ENCODE data around the gene RAPGEF3.

RAPGEF3 gene

GRCh38 chr12:47769234-47770085, 10.8 kb upstream of the RAPGEF3 start:
- peaks cover 30% of the 10 kb centered on the region for H3K4me1 ChIP-seq (ENCODE audit: insufficient read depth, low read length)
- no peaks in the 10 kb centered on the region for H3K9me3 ChIP-seq (ENCODE audit: low read length)
- no peaks in the 10 kb centered on the region for H3K36me3 ChIP-seq (ENCODE audit: insufficient read depth, low read length)
- no peak overlapping the region for H2AFZ ChIP-seq (ENCODE audit: low read depth, low read length)
- no peak overlapping the region for H3K4me3 ChIP-seq (ENCODE audit: low read length)
- no peaks in the 10 kb centered on the region for H3K27me3 ChIP-seq (ENCODE audit: insufficient read depth, low read length)

- H2AFZ ChIP-seq (ENCODE audit: low read depth, low read length) = no peak overlapping the region
- peaks cover 24% of the 10 kb centered on the region for H3K4me1 ChIP-seq (ENCODE audit: insufficient read depth, low read length)
- no peaks in the 10 kb centered on the region for H3K36me3 ChIP-seq (ENCODE audit: insufficient read depth, low read length)
- no peaks in the 10 kb centered on the region for H3K27me3 ChIP-seq (ENCODE audit: insufficient read depth, low read length)
- no peaks in the 10 kb centered on the region for H3K9me3 ChIP-seq (ENCODE audit: low read length)
- H3K4me3 ChIP-seq (ENCODE audit: low read length) = no peak overlapping the region
Measured at GRCh38 chr12:47768323-47768811, 9.7 kb upstream of the RAPGEF3 start.

DNA sequence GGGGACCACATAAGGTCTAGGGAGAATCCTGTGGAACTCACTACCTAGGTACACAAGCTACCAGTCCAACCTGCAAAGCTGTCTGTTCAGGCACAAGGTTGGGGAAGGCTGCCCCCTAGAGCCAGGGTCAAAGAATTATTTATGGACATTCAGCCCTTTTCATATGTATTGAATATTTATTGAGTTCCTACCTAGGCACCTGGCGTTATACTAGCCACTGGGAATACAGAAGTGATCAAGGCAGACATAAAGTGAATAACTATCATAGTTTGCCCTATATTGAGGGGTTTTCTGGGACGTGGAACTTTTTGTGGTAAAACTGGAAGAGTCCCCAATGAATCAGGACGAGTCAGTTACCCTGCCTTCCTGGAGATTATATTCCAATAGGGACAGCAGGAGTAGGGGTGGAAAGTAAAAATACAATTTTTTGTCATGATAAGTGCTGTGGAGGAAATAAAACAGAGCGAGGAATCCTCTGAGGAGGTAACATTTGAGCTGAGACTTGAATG, 8.6 kb upstream of the RAPGEF3 start:
- Histone ChIP-seq H2AFZ (ENCODE audit: low read depth, low read length) (no peak overlapping the region), H3K27me3 (ENCODE audit: insufficient read depth, low read length) (no peaks in the 10 kb centered on the region), H3K4me3 (ENCODE audit: low read length) (no peak overlapping the region), H3K36me3 (ENCODE audit: insufficient read depth, low read length) (no peaks in the 10 kb centered on the region), H3K4me1 (ENCODE audit: insufficient read depth, low read length) (peaks cover 19% of the 10 kb centered on the region), H3K9me3 (ENCODE audit: low read length) (no peaks in the 10 kb centered on the region)

DNA sequence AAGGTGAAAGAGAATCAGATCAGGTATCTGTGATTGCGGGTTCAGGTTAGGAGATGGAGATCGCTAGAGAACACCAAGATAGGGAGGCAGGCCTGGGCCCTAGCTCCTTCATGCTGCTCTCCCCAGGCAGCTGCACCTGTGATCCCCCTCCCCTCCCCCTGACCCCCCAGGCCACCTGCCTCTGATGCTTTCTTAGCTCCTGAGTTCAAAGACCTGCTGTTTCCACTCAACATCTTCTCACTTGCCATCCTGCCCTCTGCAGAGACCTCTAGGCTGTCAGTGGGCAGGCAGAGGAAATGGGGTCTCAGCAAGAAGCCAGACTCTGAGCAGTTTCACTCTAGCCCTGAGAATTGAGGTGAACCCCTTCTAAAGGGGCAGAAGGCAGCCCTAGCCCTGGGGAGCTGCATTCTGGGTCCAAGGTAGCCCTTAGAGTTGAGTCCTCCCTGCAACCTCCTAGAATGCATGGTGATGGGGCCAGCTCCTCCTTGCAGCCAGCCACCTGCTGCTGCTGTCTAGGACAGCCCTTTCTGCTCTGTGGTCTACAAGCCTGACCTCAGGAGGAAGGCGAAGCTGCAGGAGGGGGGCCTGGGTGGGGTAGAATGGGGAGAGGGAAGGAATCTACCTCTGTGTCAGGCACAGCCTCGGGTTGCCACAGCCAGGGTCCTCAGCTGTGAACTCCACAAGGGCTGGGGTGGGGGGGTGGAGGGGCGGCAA, 8.0 kb upstream of the RAPGEF3 start:
- H3K9me3 ChIP-seq (ENCODE audit: low read length) = no peaks in the 10 kb centered on the region
- no peaks in the 10 kb centered on the region for H3K36me3 ChIP-seq (ENCODE audit: insufficient read depth, low read length)
- no peaks in the 10 kb centered on the region for H3K27me3 ChIP-seq (ENCODE audit: insufficient read depth, low read length)
- no peak overlapping the region for H2AFZ ChIP-seq (ENCODE audit: low read depth, low read length)
- no peak overlapping the region for H3K4me3 ChIP-seq (ENCODE audit: low read length)
- peaks cover 19% of the 10 kb centered on the region for H3K4me1 ChIP-seq (ENCODE audit: insufficient read depth, low read length)

DNA sequence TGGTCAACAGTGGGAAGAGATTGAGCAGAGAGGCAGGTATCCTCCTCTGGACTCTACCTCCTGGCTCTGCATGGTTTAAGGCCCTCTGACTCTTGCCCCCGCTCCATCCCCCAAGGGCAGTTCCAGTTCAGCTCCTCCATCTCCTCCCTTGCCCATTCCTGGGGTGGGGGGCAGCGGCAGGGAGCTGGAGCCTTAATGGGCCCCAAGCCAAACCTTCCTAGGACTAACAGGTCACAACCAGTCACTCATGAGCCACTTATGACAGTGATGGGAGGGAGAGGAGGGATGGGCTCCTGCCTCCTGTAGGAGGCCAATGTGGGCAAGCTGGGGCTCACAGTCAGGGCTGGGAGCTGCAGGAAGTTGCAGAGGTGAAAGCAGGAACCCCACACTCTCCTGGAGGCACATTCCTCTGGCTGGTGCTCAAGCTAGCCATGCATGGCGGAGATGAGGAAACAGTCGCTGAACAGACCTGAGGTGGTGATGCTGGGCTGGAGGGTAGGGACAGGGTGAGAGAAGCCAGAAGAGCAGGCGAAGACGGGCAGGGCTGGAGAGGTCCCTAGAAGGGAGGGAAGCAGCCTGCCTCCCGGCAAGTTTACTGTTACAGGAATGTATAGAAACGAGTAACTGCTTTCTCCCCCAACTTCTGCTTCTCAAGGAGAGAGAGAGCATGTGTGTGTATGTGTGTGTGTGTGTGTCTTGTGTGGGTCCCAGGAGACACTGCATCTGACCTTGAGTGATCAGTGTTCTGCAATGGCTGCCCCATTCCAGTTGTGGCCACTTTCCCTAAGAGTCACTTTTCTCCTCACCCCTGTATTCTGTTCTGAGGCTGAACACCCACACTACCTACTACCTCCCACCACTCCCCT, 5.0 kb upstream of the RAPGEF3 start:
- peaks cover 3% of the 10 kb centered on the region for H3K27me3 ChIP-seq (ENCODE audit: insufficient read depth, low read length)
- H3K36me3 ChIP-seq (ENCODE audit: insufficient read depth, low read length) = no peaks in the 10 kb centered on the region
- H2AFZ ChIP-seq (ENCODE audit: low read depth, low read length) = no peak overlapping the region
- H3K4me3 ChIP-seq (ENCODE audit: low read length) = no peak overlapping the region
- no peaks in the 10 kb centered on the region for H3K9me3 ChIP-seq (ENCODE audit: low read length)
- peaks cover 5% of the 10 kb centered on the region for H3K4me1 ChIP-seq (ENCODE audit: insufficient read depth, low read length)

GRCh38 chr12:47762850-47763465, 4.3 kb upstream of the RAPGEF3 start:
- peaks cover 3% of the 10 kb centered on the region for H3K27me3 ChIP-seq (ENCODE audit: insufficient read depth, low read length)
- H3K36me3 ChIP-seq (ENCODE audit: insufficient read depth, low read length) = no peaks in the 10 kb centered on the region
- H3K4me1 ChIP-seq (ENCODE audit: insufficient read depth, low read length) = no peaks in the 10 kb centered on the region
- H3K9me3 ChIP-seq (ENCODE audit: low read length) = no peaks in the 10 kb centered on the region
- H3K4me3 ChIP-seq (ENCODE audit: low read length) = no peak overlapping the region
- H2AFZ ChIP-seq (ENCODE audit: low read depth, low read length) = no peak overlapping the region

- Histone ChIP-seq H3K4me3 (ENCODE audit: low read length) (no peak overlapping the region), H3K9me3 (ENCODE audit: low read length) (no peaks in the 10 kb centered on the region), H3K4me1 (ENCODE audit: insufficient read depth, low read length) (no peaks in the 10 kb centered on the region), H2AFZ (ENCODE audit: low read depth, low read length) (peak overlapping the region; percentile 82), H3K27me3 (ENCODE audit: insufficient read depth, low read length) (peaks cover 5% of the 10 kb centered on the region), H3K36me3 (ENCODE audit: insufficient read depth, low read length) (no peaks in the 10 kb centered on the region)
Measured at GRCh38 chr12:47758584-47758833, 171 bp downstream of the RAPGEF3 start.

- Histone ChIP-seq H3K9me3 (ENCODE audit: low read length) (no peaks in the 10 kb centered on the region), H3K4me1 (ENCODE audit: insufficient read depth, low read length) (no peaks in the 10 kb centered on the region), H3K4me3 (ENCODE audit: low read length) (no peak overlapping the region), H2AFZ (ENCODE audit: low read depth, low read length) (peak overlapping the region; percentile 82), H3K36me3 (ENCODE audit: insufficient read depth, low read length) (no peaks in the 10 kb centered on the region), H3K27me3 (ENCODE audit: insufficient read depth, low read length) (peaks cover 5% of the 10 kb centered on the region)
Measured at GRCh38 chr12:47757840-47758583, 668 bp downstream of the RAPGEF3 start.

- Histone ChIP-seq H3K36me3 (ENCODE audit: insufficient read depth, low read length) (no peaks in the 10 kb centered on the region), H3K4me1 (ENCODE audit: insufficient read depth, low read length) (no peaks in the 10 kb centered on the region), H3K4me3 (ENCODE audit: low read length) (no peak overlapping the region), H3K9me3 (ENCODE audit: low read length) (no peaks in the 10 kb centered on the region), H2AFZ (ENCODE audit: low read depth, low read length) (no peak overlapping the region), H3K27me3 (ENCODE audit: insufficient read depth, low read length) (peaks cover 5% of the 10 kb centered on the region)
Measured at GRCh38 chr12:47757364-47757839, 1.3 kb downstream of the RAPGEF3 start.

DNA sequence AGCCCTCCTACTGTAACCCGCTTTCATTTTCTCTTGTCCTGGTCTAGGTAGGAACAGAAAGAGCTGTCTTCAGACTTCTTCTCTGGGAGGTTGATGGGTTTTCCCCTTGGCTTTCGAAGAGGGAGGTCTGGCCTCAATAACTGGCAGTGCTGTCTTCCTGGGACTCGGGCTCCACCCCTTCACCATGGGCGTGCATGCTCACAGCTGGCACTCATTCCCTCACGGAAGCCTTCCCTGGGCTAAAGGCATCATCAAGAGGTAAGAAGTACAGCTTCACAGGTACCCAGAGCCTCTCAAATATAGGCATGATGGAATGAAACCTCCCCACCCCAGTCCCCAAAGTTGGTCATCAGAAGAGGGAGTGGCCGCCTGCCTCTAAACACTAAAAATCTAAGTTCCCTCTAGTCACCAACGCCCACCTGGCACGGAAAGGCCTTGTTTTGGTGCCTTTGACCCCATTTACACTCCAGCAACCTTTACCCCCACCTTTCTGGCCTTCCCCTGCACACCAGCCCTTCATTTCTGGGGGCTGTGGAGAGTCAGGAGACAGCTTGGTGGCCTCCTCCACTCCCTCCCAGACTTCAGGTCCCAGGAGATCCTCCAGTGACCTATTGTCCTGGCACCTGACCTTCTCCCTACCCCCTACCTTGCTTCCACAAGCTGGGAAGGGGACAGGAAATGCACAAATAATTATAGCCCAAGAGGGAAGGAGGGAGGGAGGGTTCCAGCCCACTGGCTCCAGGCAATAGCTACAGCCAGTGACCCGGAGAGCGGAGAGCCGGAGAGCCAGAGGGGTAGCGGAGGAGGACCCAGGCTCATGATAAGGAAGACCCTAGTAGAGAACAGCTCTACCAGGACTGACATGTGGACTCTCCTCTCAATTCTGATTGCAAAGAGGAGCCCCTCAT, 2.8 kb downstream of the RAPGEF3 start:
- Histone ChIP-seq H3K9me3 (ENCODE audit: low read length) (no peaks in the 10 kb centered on the region), H3K27me3 (ENCODE audit: insufficient read depth, low read length) (peaks cover 12% of the 10 kb centered on the region), H3K36me3 (ENCODE audit: insufficient read depth, low read length) (no peaks in the 10 kb centered on the region), H3K4me3 (ENCODE audit: low read length) (no peak overlapping the region), H3K4me1 (ENCODE audit: insufficient read depth, low read length) (no peaks in the 10 kb centered on the region), H2AFZ (ENCODE audit: low read depth, low read length) (no peak overlapping the region)

DNA sequence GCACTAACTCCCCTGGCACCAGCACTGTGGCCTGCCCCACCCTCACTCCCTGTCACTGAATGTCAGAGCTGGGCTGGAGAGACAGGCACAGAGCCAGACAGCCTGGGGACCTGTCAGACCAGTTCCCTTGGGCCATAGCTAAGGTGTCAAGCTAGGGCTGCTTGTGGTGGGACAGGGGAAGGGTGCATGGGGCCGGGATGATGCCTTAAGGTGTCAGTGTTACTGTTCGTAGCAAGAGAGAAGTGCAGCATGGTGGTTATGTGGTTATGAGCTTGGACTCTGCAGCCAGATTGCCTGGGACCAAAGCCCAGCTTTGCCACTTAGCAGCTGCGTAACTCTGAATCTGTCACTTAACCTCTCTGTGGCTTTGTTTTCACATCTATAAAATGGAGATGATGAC, 3.8 kb downstream of the RAPGEF3 start:
- H3K27me3 ChIP-seq (ENCODE audit: insufficient read depth, low read length) = peaks cover 12% of the 10 kb centered on the region
- no peaks in the 10 kb centered on the region for H3K36me3 ChIP-seq (ENCODE audit: insufficient read depth, low read length)
- no peak overlapping the region for H2AFZ ChIP-seq (ENCODE audit: low read depth, low read length)
- H3K9me3 ChIP-seq (ENCODE audit: low read length) = no peaks in the 10 kb centered on the region
- H3K4me1 ChIP-seq (ENCODE audit: insufficient read depth, low read length) = no peaks in the 10 kb centered on the region
- H3K4me3 ChIP-seq (ENCODE audit: low read length) = no peak overlapping the region
